Neural cell (in vitro differentiated cells): ENCODE results near the gene PDE11A. TPM values are rescaled to one million over a fixed set of nuclear protein-coding genes. Genes with fewer than 3 reads are reported as not detected.

Source experiments
- H2AFZ ChIP-seq: fragments of 200-600, 300-800 bp; sonication (generic), shearing (Covaris generic); 2 replicates; pipeline ENCODE4 v1.6.0; 2014; ENCODE audit warnings: low read depth, mild to moderate bottlenecking, antibody characterized with exemption, low read length, moderate library complexity
- H3F3A ChIP-seq: fragments of 200-600 bp; shearing (Covaris generic); 2 replicates; pipeline ENCODE4 v1.6.1; 2016; ENCODE audit warnings: mild to moderate bottlenecking, moderate library complexity, mixed read lengths, antibody characterized with exemption, low read length; ENCODE audit not compliant: insufficient read depth, poor library complexity, severe bottlenecking
- H3K27ac ChIP-seq: fragments of 200-600, 300-800 bp; sonication (generic), shearing (Covaris generic); 2 replicates; pipeline ENCODE4 v1.5.1; 2014; ENCODE audit warnings: mild to moderate bottlenecking, low read length, moderate library complexity
- H3K27me3 ChIP-seq: fragments of 300-800, 200-600 bp; sonication (generic), shearing (Covaris generic); 2 replicates; pipeline ENCODE4 v1.6.0; 2014; ENCODE audit warnings: mild to moderate bottlenecking, low read depth, low read length, moderate library complexity; ENCODE audit not compliant: insufficient read depth
- H3K36me3 ChIP-seq: fragments of 300-800, 200-600 bp; sonication (generic), shearing (Covaris generic); 2 replicates; pipeline ENCODE4 v1.5.1; 2014; ENCODE audit warnings: mild to moderate bottlenecking, antibody characterized with exemption, low read length, moderate library complexity; ENCODE audit not compliant: insufficient read depth
- H3K4me2 ChIP-seq: fragments of 300-800, 200-600 bp; sonication (generic), shearing (Covaris generic); 2 replicates; pipeline ENCODE4 v1.6.0; 2014; ENCODE audit warnings: mild to moderate bottlenecking, low read length
- H3K4me3 ChIP-seq: fragments of 300-800, 200-600 bp; sonication (generic), shearing (Covaris generic); 2 replicates; pipeline ENCODE4 v1.5.1; 2014; ENCODE audit warnings: mild to moderate bottlenecking, low read length, moderate library complexity
- H3K79me2 ChIP-seq: fragments of 200-600 bp; shearing (Covaris generic); replicated peaks from 2 replicates; pipeline ENCODE4 v1.6.0; 2014; ENCODE audit warnings: mild to moderate bottlenecking, low read length, moderate library complexity; ENCODE audit not compliant: insufficient read depth
- H3K9ac ChIP-seq: fragments of 300-800, 200-600 bp; sonication (generic), shearing (Covaris generic); 2 replicates; pipeline ENCODE4 v1.6.1; 2016; ENCODE audit warnings: mild to moderate bottlenecking, low read length, mixed read lengths
- H3K9me2 ChIP-seq: fragments of 200-600 bp; shearing (Covaris generic); 2 replicates; pipeline ENCODE4 v1.6.1; 2016; ENCODE audit warnings: mild to moderate bottlenecking, low read length, mixed read lengths; ENCODE audit not compliant: insufficient read depth
- H3K9me3 ChIP-seq: fragments of 200-600, 300-800 bp; sonication (generic), shearing (Covaris generic); 2 replicates; pipeline ENCODE4 v1.6.1; 2016; ENCODE audit warnings: mild to moderate bottlenecking, mixed run types, low read length, moderate library complexity, mixed read lengths
- H4K20me1 ChIP-seq: fragments of 200-600 bp; shearing (Covaris generic); 2 replicates; pipeline ENCODE4 v1.6.1; 2016; ENCODE audit warnings: mild to moderate bottlenecking, mixed run types; ENCODE audit not compliant: insufficient read depth
- CTCF ChIP-seq: fragments of 450-650 bp; IDR thresholded peaks from 2 replicates; pipeline ENCODE4 v1.5.1; 2014; ENCODE audit warnings: antibody characterized with exemption, mild to moderate bottlenecking, moderate library complexity; ENCODE audit not compliant: poor library complexity, severe bottlenecking
- EP300 ChIP-seq: fragments of 450-650 bp; conservative IDR thresholded peaks from 2 replicates; pipeline ENCODE4 v1.6.1; 2014; ENCODE audit warnings: antibody characterized with exemption, mild to moderate bottlenecking, moderate library complexity; ENCODE audit not compliant: poor library complexity, severe bottlenecking
- EZH2 ChIP-seq: fragments of 200-600, 300-800 bp; shearing (Covaris generic), sonication (generic); IDR thresholded peaks from 2 replicates; pipeline ENCODE4 v1.6.1; 2014; ENCODE audit warnings: antibody characterized with exemption, low read length, borderline replicate concordance, mild to moderate bottlenecking; ENCODE audit not compliant: insufficient read depth, poor library complexity, severe bottlenecking
- MXI1 ChIP-seq: fragments of 450-650 bp; conservative IDR thresholded peaks from 2 replicates; pipeline ENCODE4 v1.6.1; 2014; ENCODE audit warnings: antibody characterized with exemption, mild to moderate bottlenecking; ENCODE audit not compliant: poor library complexity, severe bottlenecking
- POLR2AphosphoS5 ChIP-seq: IDR thresholded peaks from 2 replicates; pipeline ENCODE4 v1.6.1; 2012
- RAD21 ChIP-seq: fragments of 450-650 bp; conservative IDR thresholded peaks from 2 replicates; pipeline ENCODE4 v1.6.1; 2014; ENCODE audit warnings: antibody characterized with exemption, mild to moderate bottlenecking, moderate library complexity
- REST ChIP-seq: IDR thresholded peaks from 2 replicates; pipeline ENCODE4 v1.6.1; 2012; ENCODE audit warnings: borderline replicate concordance
- SMC3 ChIP-seq: fragments of 450-650 bp; conservative IDR thresholded peaks from 2 replicates; pipeline ENCODE4 v1.6.1; 2014; ENCODE audit warnings: antibody characterized with exemption, mild to moderate bottlenecking, moderate library complexity; ENCODE audit not compliant: poor library complexity
- TAF1 ChIP-seq: IDR thresholded peaks from 2 replicates; pipeline ENCODE4 v1.6.1; 2012; ENCODE audit warnings: low read depth
- polyA plus RNA-seq: library from polyadenylated mRNA; depleted of rRNA; stranded (reverse); fragments of >200 nt; gene quantifications from 2 replicates; pipeline ENCODE4 v1.2.3, GENCODE V29; 2014

The PDE11A gene
- polyA plus RNA-seq, 1 donor from 2014 or later, result 0.89 TPM

GRCh38 chr2:177705511-177706173 is 366.9 kb downstream of the PDE11A start:
- Histone ChIP-seq H3K9me2 (no peaks in the 10 kb centered on the region), H3F3A (no peaks in the 10 kb centered on the region), H3K4me2 (no peak overlapping the region), H3K4me3 (no peak overlapping the region), H3K27ac (no peak overlapping the region), H3K36me3 (no peaks in the 10 kb centered on the region), H3K9me3 (no peaks in the 10 kb centered on the region), H2AFZ (no peak overlapping the region), H3K9ac (no peak overlapping the region), H4K20me1 (no peaks in the 10 kb centered on the region), H3K27me3 (no peaks in the 10 kb centered on the region), H3K79me2 (no peaks in the 10 kb centered on the region)
- TF ChIP-seq EZH2, result no peak
- no peak for TF ChIP-seq POLR2AphosphoS5
- TF ChIP-seq EP300, result no peak
- no peak for TF ChIP-seq SMC3
- no peak for TF ChIP-seq TAF1
- TF ChIP-seq CTCF, result no peak
- TF ChIP-seq RAD21, result no peak
- TF ChIP-seq MXI1, result no peak
- TF ChIP-seq REST, result no peak

- Histone ChIP-seq H3K9ac (no peak overlapping the region), H3K4me2 (no peak overlapping the region), H3F3A (no peaks in the 10 kb centered on the region), H3K9me2 (no peaks in the 10 kb centered on the region), H3K79me2 (no peaks in the 10 kb centered on the region), H3K27ac (no peak overlapping the region), H3K36me3 (no peaks in the 10 kb centered on the region), H2AFZ (no peak overlapping the region), H3K4me3 (no peak overlapping the region), H3K27me3 (no peaks in the 10 kb centered on the region), H3K9me3 (no peaks in the 10 kb centered on the region), H4K20me1 (no peaks in the 10 kb centered on the region)
- TF ChIP-seq CTCF (no peak), RAD21 (no peak), MXI1 (no peak), REST (no peak), POLR2AphosphoS5 (no peak), EZH2 (no peak), EP300 (no peak), TAF1 (no peak), SMC3 (no peak)
These were observed 369.4 kb downstream of the PDE11A start for GRCh38 chr2:177703159-177703558.
